GM12891 (cell line): Measurements from ENCODE around the gene TAF1B.

Source experiments
- POLR2A ChIP-seq: IDR thresholded peaks from 2 replicates; pipeline ENCODE4 v1.6.1; 2011; ENCODE audit warnings: low read depth, low read length, control low read depth
- TAF1 ChIP-seq: IDR thresholded peaks from 2 replicates; pipeline ENCODE4 v1.6.1; 2011; ENCODE audit warnings: low read depth, low read length, control low read depth

- TF ChIP-seq POLR2A (no peak), TAF1 (no peak)
Measured at GRCh38 chr2:9800639-9800974, 42.7 kb upstream of the TAF1B start.
